Activated CD8-positive, alpha-beta memory T cell treated with anti-CD3 and anti-CD28 coated beads, Interleukin-2, amount 10 ng/mL, durations not matched to agents 7 days and 5 days (primary cell): Measurements from ENCODE around the gene PRKD2. TPM values are rescaled to one million over a fixed set of nuclear protein-coding genes. Genes with fewer than 3 reads are reported as not detected.

Experiments used
- ATAC-seq: fragments of 150-1000 bp; cut with Tn5 transposase; one replicate; pipeline ENCODE4 v1.10.0; 2021; ENCODE audit warnings: moderate library complexity
- CTCF ChIA-PET: fragments of 350-600 bp; sonication (Branson Sonifier 250); formaldehyde crosslinking; loops from one replicate; lab custom pipeline; 2021; ENCODE audit warnings: antibody characterized with exemption; lab: Charles Lee
- DNase-seq: peaks from one replicate; pipeline ENCODE4 v3.0.0-alpha.2; 2020
- H3K27ac Mint-ChIP-seq: one replicate; pipeline ENCODE4 v1.8.0; 2021; ENCODE audit warnings: mild to moderate bottlenecking, mixed read lengths
- H3K27me3 Mint-ChIP-seq: one replicate; pipeline ENCODE4 v1.8.0; 2021; ENCODE audit warnings: mixed read lengths
- H3K36me3 Mint-ChIP-seq: one replicate; pipeline ENCODE4 v1.8.0; 2021; ENCODE audit warnings: mild to moderate bottlenecking, mixed read lengths
- H3K4me1 Mint-ChIP-seq: one replicate; pipeline ENCODE4 v1.8.0; 2021; ENCODE audit warnings: mixed read lengths
- H3K4me3 Mint-ChIP-seq: one replicate; pipeline ENCODE4 v1.8.0; 2021; ENCODE audit warnings: mild to moderate bottlenecking, moderate library complexity, mixed read lengths
- H3K9me3 Mint-ChIP-seq: one replicate; pipeline ENCODE4 v1.8.0; 2022; ENCODE audit warnings: low read depth, mixed read lengths
- total RNA-seq, 2 experiments: library from RNA; stranded (reverse); gene quantifications; one replicate each; pipeline ENCODE4 v1.2.3, GENCODE V29; 2021

The PRKD2 gene
- total RNA-seq, 2 experiments from 2014 or later: 147 to 187 TPM

- no peak overlapping the region for H3K4me3 Mint-ChIP-seq
- H3K27ac Mint-ChIP-seq: peak overlapping the region; percentile 67
- peaks cover 6% of the 10 kb centered on the region for H3K4me1 Mint-ChIP-seq
- DNase-seq (peak; percentile 90), ATAC-seq (peak; percentile 88)
- H3K36me3 Mint-ChIP-seq: peaks cover 50% of the 10 kb centered on the region
- H3K9me3 Mint-ChIP-seq: no peaks in the 10 kb centered on the region
- no peaks in the 10 kb centered on the region for H3K27me3 Mint-ChIP-seq
- CTCF ChIA-PET: interaction anchor here (0.6 to 6.2 kb wide), 27 partner anchors 10 to 914 kb away, joined by 3 to 86 read pairs (median 4); partner anchors contain the start of genes DACT3 and PRKD2
These were observed 12.4 kb downstream of the PRKD2 start for GRCh38 chr19:46704379-46705076.

- no peak overlapping the region for H3K4me3 Mint-ChIP-seq
- no peaks in the 10 kb centered on the region for H3K27me3 Mint-ChIP-seq
- no peak for ATAC-seq
- peaks cover 3% of the 10 kb centered on the region for H3K4me1 Mint-ChIP-seq
- DNase-seq: no peak
- no peak overlapping the region for H3K27ac Mint-ChIP-seq
- CTCF ChIA-PET: interaction anchor here (1.0 kb wide), 1 partner anchor 53 kb away, joined by 3 read pairs; no protein-coding TSS in a partner anchor
- no peaks in the 10 kb centered on the region for H3K9me3 Mint-ChIP-seq
- peaks cover 55% of the 10 kb centered on the region for H3K36me3 Mint-ChIP-seq
These were observed 16.2 kb downstream of the PRKD2 start for GRCh38 chr19:46700704-46701103.

DNA sequence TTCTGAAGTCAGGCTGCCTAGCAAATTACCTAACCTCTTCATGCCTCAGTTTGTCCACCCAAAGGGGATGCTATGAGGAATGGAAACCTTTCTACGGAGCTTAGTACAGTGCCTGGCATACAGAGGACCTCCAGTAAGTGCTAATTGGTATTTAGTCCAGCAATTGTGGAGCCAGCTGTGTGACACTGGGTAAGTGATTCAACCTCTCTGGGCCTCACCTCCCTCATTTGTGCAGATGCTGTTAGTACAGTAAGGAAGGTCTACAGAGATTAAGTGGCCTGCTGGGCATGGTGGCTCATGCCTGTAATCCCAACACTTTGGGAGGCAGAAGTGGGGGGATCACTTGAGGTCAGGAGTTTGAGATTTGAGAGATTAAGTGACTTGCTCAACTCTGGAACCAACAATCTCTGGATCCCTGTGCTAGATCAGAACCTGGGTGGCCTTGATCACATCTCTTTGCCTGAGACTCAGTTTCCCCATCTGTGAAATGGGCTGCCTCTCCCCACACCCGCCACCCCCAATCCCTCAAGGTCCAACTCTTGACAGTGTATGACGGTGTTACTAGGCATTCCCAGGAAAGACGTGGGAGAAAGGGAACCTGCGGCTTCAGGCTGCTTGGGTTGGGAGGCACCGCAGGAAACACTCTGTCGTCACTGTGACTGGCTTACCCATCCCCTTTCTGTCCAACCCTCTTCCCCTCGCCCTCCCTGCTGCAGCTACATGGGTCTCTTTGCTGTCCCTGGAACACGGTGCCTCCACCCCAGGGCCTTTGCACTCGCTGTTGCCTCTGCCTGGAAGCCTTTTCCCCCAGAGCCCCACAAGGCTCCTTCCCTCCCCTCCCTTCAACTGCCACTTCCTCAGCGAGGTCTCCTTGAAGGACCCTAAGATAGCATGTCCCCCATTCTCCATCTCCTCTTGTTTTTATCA, 18.3 kb downstream of the PRKD2 start:
- Mint-ChIP-seq H3K27me3 (no peaks in the 10 kb centered on the region), H3K36me3 (peaks cover 60% of the 10 kb centered on the region), H3K4me1 (no peaks in the 10 kb centered on the region), H3K27ac (no peak overlapping the region), H3K9me3 (no peaks in the 10 kb centered on the region), H3K4me3 (no peak overlapping the region)
- ATAC-seq: no peak
- no peak for DNase-seq
- CTCF ChIA-PET: interaction anchor here (1.3 to 1.9 kb wide), 2 partner anchors 13 to 30 kb away, joined by 3 to 5 read pairs; no protein-coding TSS in a partner anchor

- H3K4me1 Mint-ChIP-seq: no peaks in the 10 kb centered on the region
- H3K36me3 Mint-ChIP-seq: peaks cover 70% of the 10 kb centered on the region
- no peak overlapping the region for H3K4me3 Mint-ChIP-seq
- peak; percentile 51 for DNase-seq
- peak; percentile 57 for ATAC-seq
- H3K27ac Mint-ChIP-seq: no peak overlapping the region
- no peaks in the 10 kb centered on the region for H3K9me3 Mint-ChIP-seq
- H3K27me3 Mint-ChIP-seq: no peaks in the 10 kb centered on the region
- CTCF ChIA-PET: interaction anchor here (1.0 to 1.9 kb wide), 2 partner anchors 14 to 30 kb away, joined by 3 to 5 read pairs; no protein-coding TSS in a partner anchor
These were observed 19.5 kb downstream of the PRKD2 start for GRCh38 chr19:46697204-46697960.

DNA sequence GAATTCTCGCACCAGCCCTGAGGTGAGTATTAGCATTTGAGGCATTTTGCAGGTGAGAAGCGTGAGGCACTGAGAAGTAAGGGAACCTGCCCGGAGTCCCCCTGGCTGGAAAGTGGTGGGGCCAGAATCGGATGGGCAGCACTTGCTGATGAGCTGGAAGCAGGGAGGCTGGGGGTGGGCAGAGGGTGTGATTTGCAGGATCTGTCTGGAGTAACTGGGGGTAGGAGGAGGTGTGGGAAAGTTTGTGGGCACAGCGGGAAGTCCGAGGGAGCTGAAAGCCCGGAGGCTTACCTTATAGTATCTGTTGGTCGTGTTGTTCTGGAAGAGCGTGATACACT, 20.1 kb downstream of the PRKD2 start:
- Mint-ChIP-seq H3K9me3 (no peaks in the 10 kb centered on the region), H3K27ac (no peak overlapping the region), H3K4me1 (no peaks in the 10 kb centered on the region), H3K4me3 (no peak overlapping the region), H3K36me3 (peaks cover 73% of the 10 kb centered on the region), H3K27me3 (no peaks in the 10 kb centered on the region)
- ATAC-seq (no peak), DNase-seq (no peak)
- CTCF ChIA-PET: interaction anchor here (0.6 to 1.9 kb wide), 3 partner anchors 14 to 429 kb away, joined by 3 to 5 read pairs (median 3); no protein-coding TSS in a partner anchor

GRCh38 chr19:46696052-46696451, 20.9 kb downstream of the PRKD2 start:
- Mint-ChIP-seq H3K36me3 (peaks cover 76% of the 10 kb centered on the region), H3K4me3 (no peak overlapping the region), H3K27ac (no peak overlapping the region), H3K4me1 (no peaks in the 10 kb centered on the region), H3K27me3 (no peaks in the 10 kb centered on the region), H3K9me3 (no peaks in the 10 kb centered on the region)
- no peak for ATAC-seq
- no peak for DNase-seq
- CTCF ChIA-PET: interaction anchor here (0.6 kb wide), 1 partner anchor 430 kb away, joined by 3 read pairs; no protein-coding TSS in a partner anchor

GRCh38 chr19:46693760-46694159, 23.2 kb downstream of the PRKD2 start:
- Mint-ChIP-seq H3K27ac (no peak overlapping the region), H3K4me3 (no peak overlapping the region), H3K4me1 (no peaks in the 10 kb centered on the region), H3K9me3 (no peaks in the 10 kb centered on the region), H3K27me3 (no peaks in the 10 kb centered on the region), H3K36me3 (peaks cover 79% of the 10 kb centered on the region)
- CTCF ChIA-PET: no interaction called here
- DNase-seq: no peak
- ATAC-seq: no peak

- H3K4me3 Mint-ChIP-seq: no peak overlapping the region
- ATAC-seq (no peak), DNase-seq (no peak)
- no peaks in the 10 kb centered on the region for H3K27me3 Mint-ChIP-seq
- H3K4me1 Mint-ChIP-seq: no peaks in the 10 kb centered on the region
- no peaks in the 10 kb centered on the region for H3K9me3 Mint-ChIP-seq
- CTCF ChIA-PET: interaction anchor here (0.8 to 1.1 kb wide), 3 partner anchors 11 to 37 kb away, joined by 3 read pairs; no protein-coding TSS in a partner anchor
- H3K27ac Mint-ChIP-seq: no peak overlapping the region
- H3K36me3 Mint-ChIP-seq: peaks cover 74% of the 10 kb centered on the region
These were observed 23.8 kb downstream of the PRKD2 start for GRCh38 chr19:46692918-46693722.

GRCh38 chr19:46691948-46692347, 25.0 kb downstream of the PRKD2 start:
- Mint-ChIP-seq H3K27me3 (no peaks in the 10 kb centered on the region), H3K36me3 (peaks cover 72% of the 10 kb centered on the region), H3K27ac (no peak overlapping the region), H3K9me3 (no peaks in the 10 kb centered on the region), H3K4me1 (no peaks in the 10 kb centered on the region), H3K4me3 (no peak overlapping the region)
- ATAC-seq: no peak
- CTCF ChIA-PET: interaction anchor here (0.8 to 1.5 kb wide), 4 partner anchors 11 to 37 kb away, joined by 3 to 9 read pairs (median 4); no protein-coding TSS in a partner anchor
- DNase-seq: no peak

GRCh38 chr19:46691104-46691503, 25.8 kb downstream of the PRKD2 start:
- H3K4me1 Mint-ChIP-seq: no peaks in the 10 kb centered on the region
- CTCF ChIA-PET: interaction anchor here (0.5 to 1.5 kb wide), 6 partner anchors 12 to 1576 kb away, joined by 3 to 9 read pairs (median 4); no protein-coding TSS in a partner anchor
- H3K36me3 Mint-ChIP-seq: peaks cover 67% of the 10 kb centered on the region
- DNase-seq (no peak), ATAC-seq (peak; percentile 23)
- H3K4me3 Mint-ChIP-seq: no peak overlapping the region
- no peak overlapping the region for H3K27ac Mint-ChIP-seq
- H3K9me3 Mint-ChIP-seq: no peaks in the 10 kb centered on the region
- H3K27me3 Mint-ChIP-seq: no peaks in the 10 kb centered on the region

GRCh38 chr19:46689358-46689757, 27.6 kb downstream of the PRKD2 start:
- Mint-ChIP-seq H3K4me1 (no peaks in the 10 kb centered on the region), H3K9me3 (no peaks in the 10 kb centered on the region), H3K4me3 (no peak overlapping the region), H3K27ac (no peak overlapping the region), H3K27me3 (no peaks in the 10 kb centered on the region), H3K36me3 (peaks cover 67% of the 10 kb centered on the region)
- ATAC-seq (no peak), DNase-seq (no peak)
- CTCF ChIA-PET: interaction anchor here (1.4 kb wide), 1 partner anchor 78 kb away, joined by 3 read pairs; no protein-coding TSS in a partner anchor
